Measurements from ENCODE around the gene C22orf15. TPM values are rescaled to one million over a fixed set of nuclear protein-coding genes. Genes with fewer than 3 reads are reported as not detected.

C22orf15 gene
- total and polyA plus RNA-seq, 2 donors (not counting 3 experiments of a cell fraction or from before 2014, with no cell fraction given): 0.86 TPM; not detected in 1

- Histone ChIP-seq H3K27ac (ENCODE audit: insufficient read depth, low read depth, low read length) (no peak overlapping the region), H3K9me1 (replicated peaks; ENCODE audit: control insufficient read depth, extremely low read depth, insufficient read depth, low read length) (no peaks in the 10 kb centered on the region), H3K36me3 (ENCODE audit: control insufficient read depth in 2 of 2, extremely low read depth in 1 of 2, insufficient read depth in 2 of 2, low read length in 2 of 2) (no peaks in the 10 kb centered on the region), H3K27me3 (ENCODE audit: control insufficient read depth in 2 of 2, insufficient read depth in 2 of 2, low read length in 2 of 2) (no peaks in the 10 kb centered on the region), H3K9me3 (replicated peaks; ENCODE audit: control insufficient read depth, insufficient read depth, low read length) (no peaks in the 10 kb centered on the region), H3K4me3 (replicated peaks in 1 of 3; ENCODE audit: insufficient read depth in 1 of 3, low read depth in 1 of 3, low read length in 3 of 3) (no peak overlapping the region), H3K4me1 (ENCODE audit: control insufficient read depth, extremely low read depth, insufficient read depth, low read length) (no peaks in the 10 kb centered on the region), H3K9ac (replicated peaks; ENCODE audit: extremely low read depth, insufficient read depth, low read length) (no peak overlapping the region), H4K20me1 (replicated peaks; ENCODE audit: control insufficient read depth, extremely low read depth, insufficient read depth, low read length) (no peaks in the 10 kb centered on the region), H3K79me2 (ENCODE audit: control insufficient read depth, insufficient read depth, low read length) (no peaks in the 10 kb centered on the region), H3K4me2 (ENCODE audit: insufficient read depth, low read length) (no peak overlapping the region), H2AFZ (ENCODE audit: low read depth, low read length) (no peak overlapping the region)
- dilution Hi-C loops (cut with MboI; ENCODE audit: extremely low pct_ligation_motif_present, low sequenced_read_pairs): no loop called here
- FAIRE-seq: no peak
- no TSS peak for BruUV-seq (replicated peaks)
- TF ChIP-seq MYC (IDR thresholded peaks at IDR 0.05; ENCODE audit: low read depth, low read length) (no peak), POLR2A (IDR thresholded peaks at IDR 0.05; ENCODE audit: low read depth, low read length) (no peak), EZH2 (IDR thresholded peaks at IDR 0.05; ENCODE audit: borderline replicate concordance, low read depth, low read length, severe bottlenecking) (no peak), JUN (IDR thresholded peaks at IDR 0.05; ENCODE audit: borderline replicate concordance, insufficient read depth, insufficient read length, low read depth) (no peak), POLR2AphosphoS5 (IDR thresholded peaks at IDR 0.05; ENCODE audit: insufficient read depth, low read depth, low read length) (no peak), GATA2 (IDR thresholded peaks at IDR 0.05; ENCODE audit: insufficient read depth, insufficient read length, low read depth, low read length) (no peak), MAX (IDR thresholded peaks at IDR 0.05; ENCODE audit: insufficient read depth, insufficient read length) (no peak), FOS (IDR thresholded peaks at IDR 0.05; ENCODE audit: borderline replicate concordance, insufficient read depth, low read length) (no peak), CTCF (IDR thresholded peaks at IDR 0.05; ENCODE audit: extremely low read depth in 1 of 2, insufficient read depth in 1 of 2, low read depth in 1 of 2, low read length in 2 of 2) (no peak)
- ChIA-PET CTCF (interaction anchor here (1.4 kb wide), 1 partner anchor 69 kb away, joined by 3 read pairs; no protein-coding TSS in a partner anchor), POLR2A (no interaction called here)
- no peak for DNase-seq (ENCODE audit: low read depth, low spot score)
- intact Hi-C loops (cut with micrococcal nuclease): no loop called here
Observed at GRCh38 chr22:23781065-23781464, 18.3 kb downstream of the C22orf15 start.
